Neural cell (in vitro differentiated cells): ENCODE measurements around the gene MT1HL1.
"Not testable (repeated sequence)": the region's sequence is repeated elsewhere in the genome, so short reads cannot be mapped to it uniquely, and the experiment has no call there.

Source experiments
- EP300 ChIP-seq: fragments of 450-650 bp; conservative IDR thresholded peaks from 2 replicates; pipeline ENCODE4 v1.6.1; 2014; ENCODE audit warnings: antibody characterized with exemption, mild to moderate bottlenecking, moderate library complexity; ENCODE audit not compliant: poor library complexity, severe bottlenecking
- EZH2 ChIP-seq: fragments of 200-600, 300-800 bp; shearing (Covaris generic), sonication (generic); IDR thresholded peaks from 2 replicates; pipeline ENCODE4 v1.6.1; 2014; ENCODE audit warnings: antibody characterized with exemption, low read length, borderline replicate concordance, mild to moderate bottlenecking; ENCODE audit not compliant: insufficient read depth, poor library complexity, severe bottlenecking
- POLR2AphosphoS5 ChIP-seq: IDR thresholded peaks from 2 replicates; pipeline ENCODE4 v1.6.1; 2012
- RAD21 ChIP-seq: fragments of 450-650 bp; conservative IDR thresholded peaks from 2 replicates; pipeline ENCODE4 v1.6.1; 2014; ENCODE audit warnings: antibody characterized with exemption, mild to moderate bottlenecking, moderate library complexity
- SMC3 ChIP-seq: fragments of 450-650 bp; conservative IDR thresholded peaks from 2 replicates; pipeline ENCODE4 v1.6.1; 2014; ENCODE audit warnings: antibody characterized with exemption, mild to moderate bottlenecking, moderate library complexity; ENCODE audit not compliant: poor library complexity
- TAF1 ChIP-seq: IDR thresholded peaks from 2 replicates; pipeline ENCODE4 v1.6.1; 2012; ENCODE audit warnings: low read depth
- TF ChIP-seq, protein P1 (sequence below): fragments of 450-650 bp; IDR thresholded peaks from 2 replicates; pipeline ENCODE4 v1.5.1; 2014; ENCODE audit warnings: antibody characterized with exemption, mild to moderate bottlenecking, moderate library complexity; ENCODE audit not compliant: poor library complexity, severe bottlenecking
- TF ChIP-seq, protein P2 (sequence below): IDR thresholded peaks from 2 replicates; pipeline ENCODE4 v1.6.1; 2012; ENCODE audit warnings: borderline replicate concordance

DNA sequence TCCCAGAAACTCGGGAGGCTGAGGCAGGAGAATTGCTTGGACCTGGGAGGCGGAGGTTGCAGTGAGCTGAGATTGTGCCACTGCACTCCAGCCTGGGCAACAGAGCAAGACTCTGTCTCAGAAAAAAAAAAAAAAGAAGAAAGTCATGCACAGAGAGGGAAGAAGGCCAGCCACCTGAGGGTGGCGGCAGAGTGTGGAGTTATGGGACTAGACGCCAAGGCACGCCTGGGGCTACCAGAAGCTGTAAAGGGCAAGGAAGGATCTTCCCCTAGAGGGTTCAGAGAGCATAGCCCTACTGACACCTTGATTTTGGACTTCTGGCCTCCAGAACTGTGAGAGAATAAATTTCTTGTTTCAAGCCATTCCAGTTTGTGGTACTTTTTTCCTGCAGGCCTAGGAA, 30.2 kb downstream of the MT1HL1 start:
- TF ChIP-seq, protein P1, sequence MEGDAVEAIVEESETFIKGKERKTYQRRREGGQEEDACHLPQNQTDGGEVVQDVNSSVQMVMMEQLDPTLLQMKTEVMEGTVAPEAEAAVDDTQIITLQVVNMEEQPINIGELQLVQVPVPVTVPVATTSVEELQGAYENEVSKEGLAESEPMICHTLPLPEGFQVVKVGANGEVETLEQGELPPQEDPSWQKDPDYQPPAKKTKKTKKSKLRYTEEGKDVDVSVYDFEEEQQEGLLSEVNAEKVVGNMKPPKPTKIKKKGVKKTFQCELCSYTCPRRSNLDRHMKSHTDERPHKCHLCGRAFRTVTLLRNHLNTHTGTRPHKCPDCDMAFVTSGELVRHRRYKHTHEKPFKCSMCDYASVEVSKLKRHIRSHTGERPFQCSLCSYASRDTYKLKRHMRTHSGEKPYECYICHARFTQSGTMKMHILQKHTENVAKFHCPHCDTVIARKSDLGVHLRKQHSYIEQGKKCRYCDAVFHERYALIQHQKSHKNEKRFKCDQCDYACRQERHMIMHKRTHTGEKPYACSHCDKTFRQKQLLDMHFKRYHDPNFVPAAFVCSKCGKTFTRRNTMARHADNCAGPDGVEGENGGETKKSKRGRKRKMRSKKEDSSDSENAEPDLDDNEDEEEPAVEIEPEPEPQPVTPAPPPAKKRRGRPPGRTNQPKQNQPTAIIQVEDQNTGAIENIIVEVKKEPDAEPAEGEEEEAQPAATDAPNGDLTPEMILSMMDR = not testable (repeated sequence)
- not testable (repeated sequence) for TF ChIP-seq RAD21, POLR2AphosphoS5, EZH2, TAF1, EP300, SMC3
- TF ChIP-seq, protein P2, sequence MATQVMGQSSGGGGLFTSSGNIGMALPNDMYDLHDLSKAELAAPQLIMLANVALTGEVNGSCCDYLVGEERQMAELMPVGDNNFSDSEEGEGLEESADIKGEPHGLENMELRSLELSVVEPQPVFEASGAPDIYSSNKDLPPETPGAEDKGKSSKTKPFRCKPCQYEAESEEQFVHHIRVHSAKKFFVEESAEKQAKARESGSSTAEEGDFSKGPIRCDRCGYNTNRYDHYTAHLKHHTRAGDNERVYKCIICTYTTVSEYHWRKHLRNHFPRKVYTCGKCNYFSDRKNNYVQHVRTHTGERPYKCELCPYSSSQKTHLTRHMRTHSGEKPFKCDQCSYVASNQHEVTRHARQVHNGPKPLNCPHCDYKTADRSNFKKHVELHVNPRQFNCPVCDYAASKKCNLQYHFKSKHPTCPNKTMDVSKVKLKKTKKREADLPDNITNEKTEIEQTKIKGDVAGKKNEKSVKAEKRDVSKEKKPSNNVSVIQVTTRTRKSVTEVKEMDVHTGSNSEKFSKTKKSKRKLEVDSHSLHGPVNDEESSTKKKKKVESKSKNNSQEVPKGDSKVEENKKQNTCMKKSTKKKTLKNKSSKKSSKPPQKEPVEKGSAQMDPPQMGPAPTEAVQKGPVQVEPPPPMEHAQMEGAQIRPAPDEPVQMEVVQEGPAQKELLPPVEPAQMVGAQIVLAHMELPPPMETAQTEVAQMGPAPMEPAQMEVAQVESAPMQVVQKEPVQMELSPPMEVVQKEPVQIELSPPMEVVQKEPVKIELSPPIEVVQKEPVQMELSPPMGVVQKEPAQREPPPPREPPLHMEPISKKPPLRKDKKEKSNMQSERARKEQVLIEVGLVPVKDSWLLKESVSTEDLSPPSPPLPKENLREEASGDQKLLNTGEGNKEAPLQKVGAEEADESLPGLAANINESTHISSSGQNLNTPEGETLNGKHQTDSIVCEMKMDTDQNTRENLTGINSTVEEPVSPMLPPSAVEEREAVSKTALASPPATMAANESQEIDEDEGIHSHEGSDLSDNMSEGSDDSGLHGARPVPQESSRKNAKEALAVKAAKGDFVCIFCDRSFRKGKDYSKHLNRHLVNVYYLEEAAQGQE = not testable (repeated sequence)
